GM18507 (cell line): Measurements from ENCODE around the gene FNDC8.
"Not testable (repeated sequence)": the region's sequence is repeated elsewhere in the genome, so short reads cannot be mapped to it uniquely, and the experiment has no call there.

Source experiments
- DNase-seq: peaks from one replicate; pipeline ENCODE4 v3.0.0; 2011; ENCODE audit warnings: low read depth; ENCODE audit not compliant: insufficient read length; ENCODE audit errors: extremely low spot score
- FAIRE-seq: peaks from 2 replicates; lab custom pipeline; 2011; peaks lifted over from hg19 to GRCh38; lab: Jason Lieb, UNC

FNDC8 gene

DNA sequence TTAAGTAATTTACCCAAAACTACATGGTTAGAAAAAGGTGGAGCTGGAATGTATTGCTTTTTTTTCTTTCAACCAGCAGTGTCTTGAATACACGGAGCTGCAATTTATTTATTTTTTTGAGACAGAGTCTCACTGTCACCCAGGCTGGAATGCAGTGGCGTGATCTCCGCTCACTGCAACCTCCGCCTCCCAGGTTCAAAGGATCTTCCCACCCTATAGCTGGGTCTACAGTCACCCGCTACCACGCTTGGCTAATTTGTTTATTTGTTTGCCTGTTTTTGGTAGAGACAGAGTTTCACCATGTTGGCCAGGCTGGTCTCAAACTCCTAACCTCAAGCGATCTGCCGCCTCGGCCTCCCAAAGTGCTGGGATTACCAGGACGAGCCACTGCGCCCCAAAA lies 30.7 kb upstream of the FNDC8 start:
- not testable (repeated sequence) for FAIRE-seq, DNase-seq

DNA sequence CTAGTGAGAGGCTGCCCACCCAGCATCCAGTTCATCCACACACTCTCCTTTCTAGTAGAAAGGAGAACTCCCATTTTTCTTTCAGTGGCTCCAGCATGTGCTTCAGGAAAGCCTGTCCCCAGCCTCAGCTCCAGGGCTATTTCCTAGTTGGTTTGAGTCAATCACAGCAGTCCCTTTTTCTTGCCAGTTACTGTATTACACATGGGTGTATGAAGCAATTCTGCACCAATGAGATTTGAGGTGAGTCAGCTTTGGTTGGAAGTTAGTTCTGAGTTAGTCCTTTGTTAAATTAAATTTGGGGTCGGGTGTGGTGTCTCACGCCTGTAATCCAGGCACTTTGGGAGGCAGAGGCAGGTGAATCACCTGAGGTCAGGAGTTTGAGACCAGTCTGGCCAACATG lies 26.5 kb upstream of the FNDC8 start:
- DNase-seq = no peak
- FAIRE-seq = no peak

GRCh38 chr17:35095741-35096140 lies 25.7 kb upstream of the FNDC8 start:
- FAIRE-seq = no peak
- DNase-seq = no peak

- no peak for FAIRE-seq
Measured at GRCh38 chr17:35097776-35098175, 23.6 kb upstream of the FNDC8 start.

DNA sequence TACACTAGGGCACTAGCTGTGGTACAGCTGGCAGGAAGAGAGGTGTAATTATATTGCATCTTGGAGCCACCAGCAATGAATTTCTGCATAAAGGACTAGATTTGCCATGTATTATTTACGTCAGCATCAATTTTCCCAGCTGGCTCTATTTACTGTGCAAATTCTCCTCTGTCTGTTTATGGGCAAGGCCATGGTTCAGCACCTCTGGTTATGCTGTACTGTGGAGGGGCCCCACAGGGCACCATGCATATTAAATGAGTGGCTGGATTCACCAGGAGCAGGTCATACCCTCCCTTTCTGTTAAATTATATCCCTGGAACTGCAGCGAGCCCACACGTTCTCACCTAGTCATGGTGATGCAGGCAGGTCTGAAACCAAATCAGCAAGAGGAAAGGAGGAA lies 21.5 kb upstream of the FNDC8 start:
- FAIRE-seq (no peak), DNase-seq (no peak)

More at GRCh38 chr17:35097776-35098175, 23.6 kb upstream of the FNDC8 start:
- DNase-seq = no peak

- FAIRE-seq = no peak
Measured at GRCh38 chr17:35101036-35101435, 20.4 kb upstream of the FNDC8 start.

GRCh38 chr17:35101725-35102124 lies 19.7 kb upstream of the FNDC8 start:
- no peak for DNase-seq
- no peak for FAIRE-seq

More at GRCh38 chr17:35101036-35101435, 20.4 kb upstream of the FNDC8 start:
- no peak for DNase-seq

DNA sequence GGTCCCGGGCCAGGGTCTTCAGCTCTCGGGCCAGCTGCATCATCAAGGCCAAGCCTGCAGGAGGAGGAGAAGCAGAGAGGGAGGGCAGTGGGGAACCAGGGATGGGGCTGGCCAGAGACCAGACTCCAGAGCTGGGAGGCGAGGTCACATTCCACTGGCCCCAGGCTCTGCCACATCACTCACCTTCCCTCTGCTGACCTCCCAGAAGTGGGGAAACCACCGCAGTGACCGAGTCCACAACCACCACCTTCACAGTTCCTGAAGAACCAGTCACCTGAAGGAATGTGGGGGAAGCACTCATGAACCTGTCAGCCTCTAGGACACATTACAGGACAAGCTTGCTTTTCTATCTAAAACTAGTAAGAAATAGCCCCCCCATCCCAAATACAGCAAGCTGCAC lies 18.1 kb upstream of the FNDC8 start:
- DNase-seq (no peak), FAIRE-seq (no peak)

DNA sequence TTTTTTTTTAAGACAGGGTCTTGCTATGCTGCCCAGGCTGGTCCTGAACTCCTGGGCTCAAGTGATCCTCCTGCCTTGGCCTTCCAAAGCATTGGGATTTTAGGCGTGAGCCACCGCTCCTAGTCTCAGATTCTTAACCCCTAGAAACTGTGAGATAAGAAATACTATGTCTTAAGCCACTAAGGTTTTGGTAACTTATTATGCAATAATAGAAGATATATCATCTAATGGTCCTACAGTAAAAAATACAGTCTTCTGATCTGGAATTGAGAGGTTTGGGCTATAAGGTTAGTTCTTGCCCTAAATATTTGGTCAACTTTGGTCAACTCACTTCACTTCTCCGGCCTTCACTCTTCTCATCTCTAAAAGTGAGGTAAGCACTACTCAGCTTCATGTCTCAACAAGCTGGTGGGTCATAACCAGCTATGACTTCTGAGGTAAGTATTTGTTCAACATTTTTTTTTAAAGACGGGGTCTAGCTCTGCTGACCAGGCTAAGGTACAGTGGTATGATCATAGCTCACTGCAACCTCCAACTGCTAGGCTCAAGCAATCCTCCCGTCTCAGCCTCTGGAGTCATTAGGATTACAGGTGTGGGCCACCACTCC lies 16.5 kb upstream of the FNDC8 start:
- FAIRE-seq (no peak), DNase-seq (no peak)

DNA sequence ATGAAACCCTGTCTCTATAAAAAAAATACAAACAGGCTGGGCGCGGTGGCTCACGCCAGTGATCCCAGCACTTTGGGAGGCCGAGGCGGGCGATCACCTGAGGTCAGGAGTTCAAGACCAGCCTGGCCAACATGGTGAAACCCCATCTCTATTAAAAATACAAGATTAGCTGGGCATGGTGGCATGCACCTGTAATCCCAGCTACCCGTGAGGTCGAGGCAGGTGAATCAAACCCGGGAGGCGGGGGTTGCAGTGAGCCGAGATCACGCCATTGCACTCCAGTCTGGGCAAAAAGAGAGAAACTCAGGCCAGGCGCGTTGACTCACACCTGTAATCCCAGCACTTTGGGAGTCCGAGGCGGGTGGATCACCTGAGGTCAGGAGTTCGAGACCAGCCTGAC lies 10.6 kb upstream of the FNDC8 start:
- FAIRE-seq, DNase-seq: not testable (repeated sequence)

GRCh38 chr17:35116845-35117244 lies 4.6 kb upstream of the FNDC8 start:
- DNase-seq = no peak
- no peak for FAIRE-seq

DNA sequence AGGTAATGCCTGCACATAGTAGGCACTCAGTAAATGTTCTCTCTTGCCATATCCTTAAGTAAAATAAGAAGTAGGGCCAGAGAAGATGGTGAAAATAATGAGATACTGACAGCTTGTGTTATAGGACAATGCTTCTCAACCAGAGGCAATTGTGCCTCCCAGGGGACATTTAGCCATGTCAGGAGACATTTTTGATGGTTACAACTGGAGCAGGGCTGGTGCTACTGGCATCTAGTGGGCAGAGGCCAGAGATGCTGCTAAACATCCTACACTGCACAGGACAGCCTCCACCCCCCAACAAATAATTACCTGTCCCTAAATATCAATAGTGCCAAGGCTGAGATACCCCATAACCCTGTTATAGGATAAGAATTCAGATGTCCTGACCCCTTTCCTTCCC lies 3.4 kb upstream of the FNDC8 start:
- peak; percentile 52 for FAIRE-seq

GRCh38 chr17:35119370-35120165 lies 1.8 kb upstream of the FNDC8 start, which contains the start of gene RAD51D:
Gene RAD51D, minus strand, starts transcription at chr17:35119860. Its CDS starts 247 bp downstream, at chr17:35119613.
- DNase-seq = peak; percentile 81
- peak; percentile 78 for FAIRE-seq

More for the DNA sequence above, 3.4 kb upstream of the FNDC8 start:
- DNase-seq = no peak

DNA sequence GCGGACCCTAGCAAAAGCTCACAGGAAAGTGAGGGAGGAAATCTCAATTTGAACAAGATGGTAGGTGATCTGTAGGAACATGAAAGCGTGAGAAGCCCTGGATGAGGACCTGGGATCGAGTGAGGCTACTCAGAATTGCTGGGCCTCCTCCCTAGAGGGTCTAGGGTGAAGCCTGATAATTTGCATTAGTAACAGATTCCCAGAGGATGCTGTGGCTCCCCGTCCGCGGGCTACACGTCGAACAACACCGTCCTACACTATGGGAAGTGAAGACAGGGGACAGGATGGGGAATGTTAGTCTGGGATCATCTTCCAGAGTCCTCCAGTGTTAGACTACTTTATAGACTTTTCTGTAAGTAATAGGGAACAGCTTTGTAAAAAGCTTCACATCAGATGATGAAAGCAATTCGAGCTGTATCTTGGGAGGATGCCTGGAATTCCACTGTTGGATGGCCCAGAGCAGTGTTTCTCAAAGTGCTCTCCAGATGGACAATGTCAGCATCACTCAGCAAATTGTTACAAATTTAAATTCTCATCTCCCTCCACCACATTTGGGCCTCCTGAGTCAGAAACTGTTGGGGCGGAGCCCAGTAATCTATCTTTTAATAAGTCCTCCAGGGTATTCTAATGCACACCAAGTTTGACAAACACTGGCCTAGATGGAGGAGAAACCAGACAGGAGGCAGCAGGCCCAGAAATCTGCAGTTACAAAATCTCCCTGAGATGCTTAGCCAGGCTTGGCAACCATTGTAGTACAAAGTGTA lies 6.5 kb downstream of the FNDC8 start:
- FAIRE-seq = no peak
- no peak for DNase-seq

GRCh38 chr17:35129154-35129972 lies 7.9 kb downstream of the FNDC8 start:
- FAIRE-seq (no peak), DNase-seq (no peak)

GRCh38 chr17:35129973-35130351 lies 8.5 kb downstream of the FNDC8 start:
- no peak for DNase-seq
- no peak for FAIRE-seq

DNA sequence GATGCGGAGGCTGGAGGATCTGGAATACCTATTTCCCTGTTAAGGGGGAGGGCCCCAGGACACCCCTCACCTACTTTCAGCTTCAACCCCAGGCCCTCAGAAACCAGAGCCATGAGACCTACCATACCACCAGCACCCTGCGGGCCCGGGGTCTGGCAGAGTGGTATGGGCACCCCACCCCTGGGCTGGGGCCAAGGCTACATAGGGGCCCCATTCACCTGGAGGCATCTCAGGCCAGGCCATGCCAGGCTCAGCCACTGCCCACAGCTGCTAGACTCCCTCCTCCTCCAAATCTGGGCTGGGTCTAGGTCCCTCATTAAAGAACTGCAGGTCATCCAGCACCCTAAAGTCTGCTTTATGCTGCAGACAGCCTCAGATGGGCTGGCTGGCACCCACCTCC lies 9.0 kb downstream of the FNDC8 start:
- DNase-seq (no peak), FAIRE-seq (no peak)

DNA sequence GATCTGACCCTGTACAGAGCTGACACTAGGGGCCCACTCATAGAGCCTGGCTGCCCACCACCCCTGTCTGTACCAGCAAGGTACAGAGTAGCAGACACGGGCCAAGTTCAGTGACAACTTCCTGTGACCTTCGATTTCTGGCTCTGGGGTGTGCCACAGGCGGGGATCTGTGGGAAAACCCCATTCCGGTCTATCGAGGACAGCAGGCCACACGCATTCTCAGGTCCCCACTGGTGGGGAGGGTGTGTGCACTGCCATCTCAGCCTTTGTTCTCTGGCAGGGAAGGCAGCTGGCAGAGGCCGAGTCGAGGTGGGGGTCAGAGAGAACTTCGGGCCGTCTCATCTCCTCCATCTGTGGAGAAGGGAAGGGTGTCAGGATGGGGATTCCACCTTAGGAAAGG lies 10.7 kb downstream of the FNDC8 start:
- no peak for FAIRE-seq
- DNase-seq = no peak

DNA sequence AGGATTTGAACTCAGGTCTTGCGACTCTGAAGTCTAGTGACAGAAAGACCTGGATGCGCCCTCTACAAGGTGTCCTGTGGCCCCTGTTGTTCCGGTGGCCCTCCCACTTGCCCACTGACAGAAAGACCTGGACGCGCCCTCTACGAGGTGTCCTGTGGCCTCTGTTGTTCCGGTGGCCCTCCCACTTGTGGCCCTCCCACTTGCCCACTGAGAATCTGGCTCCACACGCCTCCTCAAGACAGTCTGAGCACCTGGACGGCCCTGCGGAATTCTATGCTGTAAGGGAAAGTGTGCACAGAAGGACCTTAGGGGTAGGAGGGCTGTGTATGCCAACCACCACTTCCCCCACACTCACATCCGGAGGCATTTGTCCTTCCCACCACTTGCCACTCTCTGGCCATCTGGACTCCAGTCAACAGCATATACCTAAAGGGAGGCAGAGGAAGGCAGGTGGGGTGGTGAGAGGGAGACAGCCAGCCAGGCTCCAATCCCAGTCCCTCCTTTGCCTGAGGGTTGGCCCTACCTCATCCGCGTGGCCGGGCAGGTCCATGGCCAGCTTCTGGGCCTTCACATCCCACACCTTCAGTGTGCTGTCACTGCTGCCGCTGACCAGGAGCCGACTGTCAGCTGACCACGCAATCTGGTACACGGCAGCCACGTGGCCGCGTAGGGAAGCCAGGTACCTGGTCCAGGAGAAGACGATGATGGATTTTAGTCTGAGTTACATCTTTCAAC lies 11.6 kb downstream of the FNDC8 start:
- FAIRE-seq (no peak), DNase-seq (no peak)
